Stimulated activated CD4-positive, alpha-beta T cell treated with anti-CD3 and anti-CD28 coated beads, Interleukin-2, amount 100 ng/mL, for 48 hours (primary cell): ENCODE measurements around the gene TNFAIP3.

Source experiments
- DNase-seq, 2 donors: peaks; one replicate each; pipeline ENCODE4 v3.0.0-alpha.2; 2020

The TNFAIP3 gene

GRCh38 chr6:137927777-137928218, 60.7 kb downstream of the TNFAIP3 start:
- peak; percentile 59 to 61 for DNase-seq

GRCh38 chr6:137928286-137928685, 61.2 kb downstream of the TNFAIP3 start:
- no peak for DNase-seq

GRCh38 chr6:137931849-137932465, 64.9 kb downstream of the TNFAIP3 start:
- DNase-seq = no peak
